Neural cell (in vitro differentiated cells): ENCODE measurements around the gene CTNNA2. TPM values are rescaled to one million over a fixed set of nuclear protein-coding genes. Genes with fewer than 3 reads are reported as not detected.

ENCODE experiments used
- H2AFZ ChIP-seq: fragments of 200-600, 300-800 bp; sonication (generic), shearing (Covaris generic); 2 replicates; pipeline ENCODE4 v1.6.0; 2014; ENCODE audit warnings: low read depth, mild to moderate bottlenecking, antibody characterized with exemption, low read length, moderate library complexity
- H3F3A ChIP-seq: fragments of 200-600 bp; shearing (Covaris generic); 2 replicates; pipeline ENCODE4 v1.6.1; 2016; ENCODE audit warnings: mild to moderate bottlenecking, moderate library complexity, mixed read lengths, antibody characterized with exemption, low read length; ENCODE audit not compliant: insufficient read depth, poor library complexity, severe bottlenecking
- H3K27ac ChIP-seq: fragments of 200-600, 300-800 bp; sonication (generic), shearing (Covaris generic); 2 replicates; pipeline ENCODE4 v1.5.1; 2014; ENCODE audit warnings: mild to moderate bottlenecking, low read length, moderate library complexity
- H3K27me3 ChIP-seq: fragments of 300-800, 200-600 bp; sonication (generic), shearing (Covaris generic); 2 replicates; pipeline ENCODE4 v1.6.0; 2014; ENCODE audit warnings: mild to moderate bottlenecking, low read depth, low read length, moderate library complexity; ENCODE audit not compliant: insufficient read depth
- H3K36me3 ChIP-seq: fragments of 300-800, 200-600 bp; sonication (generic), shearing (Covaris generic); 2 replicates; pipeline ENCODE4 v1.5.1; 2014; ENCODE audit warnings: mild to moderate bottlenecking, antibody characterized with exemption, low read length, moderate library complexity; ENCODE audit not compliant: insufficient read depth
- H3K4me2 ChIP-seq: fragments of 300-800, 200-600 bp; sonication (generic), shearing (Covaris generic); 2 replicates; pipeline ENCODE4 v1.6.0; 2014; ENCODE audit warnings: mild to moderate bottlenecking, low read length
- H3K4me3 ChIP-seq: fragments of 300-800, 200-600 bp; sonication (generic), shearing (Covaris generic); 2 replicates; pipeline ENCODE4 v1.5.1; 2014; ENCODE audit warnings: mild to moderate bottlenecking, low read length, moderate library complexity
- H3K79me2 ChIP-seq: fragments of 200-600 bp; shearing (Covaris generic); replicated peaks from 2 replicates; pipeline ENCODE4 v1.6.0; 2014; ENCODE audit warnings: mild to moderate bottlenecking, low read length, moderate library complexity; ENCODE audit not compliant: insufficient read depth
- H3K9ac ChIP-seq: fragments of 300-800, 200-600 bp; sonication (generic), shearing (Covaris generic); 2 replicates; pipeline ENCODE4 v1.6.1; 2016; ENCODE audit warnings: mild to moderate bottlenecking, low read length, mixed read lengths
- H3K9me2 ChIP-seq: fragments of 200-600 bp; shearing (Covaris generic); 2 replicates; pipeline ENCODE4 v1.6.1; 2016; ENCODE audit warnings: mild to moderate bottlenecking, low read length, mixed read lengths; ENCODE audit not compliant: insufficient read depth
- H3K9me3 ChIP-seq: fragments of 200-600, 300-800 bp; sonication (generic), shearing (Covaris generic); 2 replicates; pipeline ENCODE4 v1.6.1; 2016; ENCODE audit warnings: mild to moderate bottlenecking, mixed run types, low read length, moderate library complexity, mixed read lengths
- H4K20me1 ChIP-seq: fragments of 200-600 bp; shearing (Covaris generic); 2 replicates; pipeline ENCODE4 v1.6.1; 2016; ENCODE audit warnings: mild to moderate bottlenecking, mixed run types; ENCODE audit not compliant: insufficient read depth
- CTCF ChIP-seq: fragments of 450-650 bp; IDR thresholded peaks from 2 replicates; pipeline ENCODE4 v1.5.1; 2014; ENCODE audit warnings: antibody characterized with exemption, mild to moderate bottlenecking, moderate library complexity; ENCODE audit not compliant: poor library complexity, severe bottlenecking
- EP300 ChIP-seq: fragments of 450-650 bp; conservative IDR thresholded peaks from 2 replicates; pipeline ENCODE4 v1.6.1; 2014; ENCODE audit warnings: antibody characterized with exemption, mild to moderate bottlenecking, moderate library complexity; ENCODE audit not compliant: poor library complexity, severe bottlenecking
- EZH2 ChIP-seq: fragments of 200-600, 300-800 bp; shearing (Covaris generic), sonication (generic); IDR thresholded peaks from 2 replicates; pipeline ENCODE4 v1.6.1; 2014; ENCODE audit warnings: antibody characterized with exemption, low read length, borderline replicate concordance, mild to moderate bottlenecking; ENCODE audit not compliant: insufficient read depth, poor library complexity, severe bottlenecking
- MXI1 ChIP-seq: fragments of 450-650 bp; conservative IDR thresholded peaks from 2 replicates; pipeline ENCODE4 v1.6.1; 2014; ENCODE audit warnings: antibody characterized with exemption, mild to moderate bottlenecking; ENCODE audit not compliant: poor library complexity, severe bottlenecking
- POLR2AphosphoS5 ChIP-seq: IDR thresholded peaks from 2 replicates; pipeline ENCODE4 v1.6.1; 2012
- RAD21 ChIP-seq: fragments of 450-650 bp; conservative IDR thresholded peaks from 2 replicates; pipeline ENCODE4 v1.6.1; 2014; ENCODE audit warnings: antibody characterized with exemption, mild to moderate bottlenecking, moderate library complexity
- REST ChIP-seq: IDR thresholded peaks from 2 replicates; pipeline ENCODE4 v1.6.1; 2012; ENCODE audit warnings: borderline replicate concordance
- SMC3 ChIP-seq: fragments of 450-650 bp; conservative IDR thresholded peaks from 2 replicates; pipeline ENCODE4 v1.6.1; 2014; ENCODE audit warnings: antibody characterized with exemption, mild to moderate bottlenecking, moderate library complexity; ENCODE audit not compliant: poor library complexity
- TAF1 ChIP-seq: IDR thresholded peaks from 2 replicates; pipeline ENCODE4 v1.6.1; 2012; ENCODE audit warnings: low read depth
- polyA plus RNA-seq: library from polyadenylated mRNA; depleted of rRNA; stranded (reverse); fragments of >200 nt; gene quantifications from 2 replicates; pipeline ENCODE4 v1.2.3, GENCODE V29; 2014

The CTNNA2 gene
- polyA plus RNA-seq, 1 donor from 2014 or later, result 194 TPM

GRCh38 chr2:80454628-80455027 lies 941.8 kb downstream of the CTNNA2 start:
- TF ChIP-seq EZH2 (no peak), SMC3 (no peak), EP300 (no peak), TAF1 (no peak), MXI1 (no peak), REST (no peak), CTCF (no peak), POLR2AphosphoS5 (no peak), RAD21 (no peak)
- no peak overlapping the region for H3K27ac ChIP-seq

GRCh38 chr2:80459028-80459427 lies 946.2 kb downstream of the CTNNA2 start:
- Histone ChIP-seq H3K79me2 (no peaks in the 10 kb centered on the region), H3K9ac (no peak overlapping the region), H3K27ac (peak overlapping the region; percentile 45), H3K4me3 (peak overlapping the region; percentile 36), H3F3A (no peaks in the 10 kb centered on the region), H3K9me3 (no peaks in the 10 kb centered on the region), H3K27me3 (no peaks in the 10 kb centered on the region), H3K4me2 (no peak overlapping the region), H3K36me3 (no peaks in the 10 kb centered on the region), H3K9me2 (no peaks in the 10 kb centered on the region), H2AFZ (no peak overlapping the region), H4K20me1 (no peaks in the 10 kb centered on the region)
- TF ChIP-seq EP300, result no peak
- no peak for TF ChIP-seq EZH2
- no peak for TF ChIP-seq REST
- no peak for TF ChIP-seq SMC3
- no peak for TF ChIP-seq POLR2AphosphoS5
- no peak for TF ChIP-seq CTCF

More at GRCh38 chr2:80454628-80455027, 941.8 kb downstream of the CTNNA2 start:
- H3F3A ChIP-seq, result no peaks in the 10 kb centered on the region
- no peaks in the 10 kb centered on the region for H3K27me3 ChIP-seq
- no peak overlapping the region for H3K9ac ChIP-seq
- H3K79me2 ChIP-seq, result no peaks in the 10 kb centered on the region
- H3K4me2 ChIP-seq, result no peak overlapping the region
- no peaks in the 10 kb centered on the region for H4K20me1 ChIP-seq
- H3K9me2 ChIP-seq, result no peaks in the 10 kb centered on the region
- H3K9me3 ChIP-seq, result no peaks in the 10 kb centered on the region
- H3K36me3 ChIP-seq, result no peaks in the 10 kb centered on the region
- H2AFZ ChIP-seq, result no peak overlapping the region
- H3K4me3 ChIP-seq, result no peak overlapping the region
